ENCODE measurements around the gene ZNF692.

ZNF692 gene

GRCh38 chr1:248817065-248817464 lies 41.8 kb downstream of the ZNF692 start:
- WGBS (ENCODE audit: extremely low coverage, insufficient coverage, low lambda C conversion rate): no CpG with 5 or more reads among the region's 6 CpGs

GRCh38 chr1:248816042-248816851 lies 42.6 kb downstream of the ZNF692 start:
- Histone ChIP-seq H3K56ac (ENCODE audit: low read length) (no peak overlapping the region), H2BK120ac (ENCODE audit: low read depth, low read length) (no peak overlapping the region), H3K27me3 (ENCODE audit: insufficient read depth, low read length, poor library complexity) (no peaks in the 10 kb centered on the region), H4K8ac (ENCODE audit: low read depth, low read length) (no peak overlapping the region), H3K27ac (ENCODE audit: low read depth, low read length) (no peak overlapping the region), H2AK5ac (ENCODE audit: low read length) (no peak overlapping the region), H3K9ac (ENCODE audit: low read length) (no peak overlapping the region), H3K4me1 (ENCODE audit: control insufficient read depth, low read depth, low read length) (no peaks in the 10 kb centered on the region), H3K23ac (ENCODE audit: low read length) (no peak overlapping the region), H3K79me1 (ENCODE audit: low read length) (peaks cover 12% of the 10 kb centered on the region), H3K4me2 (ENCODE audit: low read length) (no peak overlapping the region), H3K4ac (ENCODE audit: low read depth, low read length) (no peak overlapping the region), H3K36me3 (ENCODE audit: control insufficient read depth, insufficient read depth, low read length) (peaks cover 11% of the 10 kb centered on the region), H2BK15ac (replicated peaks; ENCODE audit: low read depth) (no peak overlapping the region), H2BK5ac (ENCODE audit: low read length) (no peak overlapping the region), H3K4me3 (ENCODE audit: low read length) (no peak overlapping the region), H3K18ac (ENCODE audit: low read length) (no peak overlapping the region), H4K5ac (ENCODE audit: low read length) (no peak overlapping the region), H3K79me2 (ENCODE audit: control insufficient read depth, insufficient read depth, low read length) (peaks cover 6% of the 10 kb centered on the region)
- DNase-seq: no peak
- WGBS (ENCODE audit: extremely low coverage, insufficient coverage, low lambda C conversion rate): no CpG with 5 or more reads among the region's 13 CpGs

More at GRCh38 chr1:248817065-248817464, 41.8 kb downstream of the ZNF692 start:
- Histone ChIP-seq H2BK120ac (ENCODE audit: low read depth, low read length) (no peak overlapping the region), H3K79me1 (ENCODE audit: low read length) (peaks cover 18% of the 10 kb centered on the region), H2BK15ac (replicated peaks; ENCODE audit: low read depth) (no peak overlapping the region), H3K18ac (ENCODE audit: low read length) (no peak overlapping the region), H2BK5ac (ENCODE audit: low read length) (no peak overlapping the region), H3K9ac (ENCODE audit: low read length) (no peak overlapping the region), H3K79me2 (ENCODE audit: control insufficient read depth, insufficient read depth, low read length) (peaks cover 11% of the 10 kb centered on the region), H4K8ac (ENCODE audit: low read depth, low read length) (no peak overlapping the region), H3K4me2 (ENCODE audit: low read length) (no peak overlapping the region), H3K27me3 (ENCODE audit: insufficient read depth, low read length, poor library complexity) (no peaks in the 10 kb centered on the region), H3K4ac (ENCODE audit: low read depth, low read length) (no peak overlapping the region), H3K23ac (ENCODE audit: low read length) (no peak overlapping the region), H3K56ac (ENCODE audit: low read length) (no peak overlapping the region), H3K27ac (ENCODE audit: low read depth, low read length) (no peak overlapping the region), H4K5ac (ENCODE audit: low read length) (no peak overlapping the region), H3K36me3 (ENCODE audit: control insufficient read depth, insufficient read depth, low read length) (peaks cover 11% of the 10 kb centered on the region), H3K4me1 (ENCODE audit: control insufficient read depth, low read depth, low read length) (no peaks in the 10 kb centered on the region), H3K4me3 (ENCODE audit: low read length) (no peak overlapping the region), H2AK5ac (ENCODE audit: low read length) (no peak overlapping the region)
- no peak for DNase-seq

GRCh38 chr1:248815407-248816034 lies 43.4 kb downstream of the ZNF692 start:
- H4K5ac ChIP-seq (ENCODE audit: low read length): no peak overlapping the region
- H3K79me2 ChIP-seq (ENCODE audit: control insufficient read depth, insufficient read depth, low read length): peaks cover 6% of the 10 kb centered on the region
- H3K18ac ChIP-seq (ENCODE audit: low read length): no peak overlapping the region
- no CpG with 5 or more reads among the region's 10 CpGs for WGBS (ENCODE audit: extremely low coverage, insufficient coverage, low lambda C conversion rate)
- H3K23ac ChIP-seq (ENCODE audit: low read length): no peak overlapping the region
- no peak overlapping the region for H3K56ac ChIP-seq (ENCODE audit: low read length)
- H3K36me3 ChIP-seq (ENCODE audit: control insufficient read depth, insufficient read depth, low read length): peaks cover 14% of the 10 kb centered on the region
- no peaks in the 10 kb centered on the region for H3K4me1 ChIP-seq (ENCODE audit: control insufficient read depth, low read depth, low read length)
- H3K4me2 ChIP-seq (ENCODE audit: low read length): no peak overlapping the region
- H2AK5ac ChIP-seq (ENCODE audit: low read length): no peak overlapping the region
- no peak overlapping the region for H3K4me3 ChIP-seq (ENCODE audit: low read length)
- H3K79me1 ChIP-seq (ENCODE audit: low read length): peaks cover 12% of the 10 kb centered on the region
- no peak for DNase-seq
- no peak overlapping the region for H3K27ac ChIP-seq (ENCODE audit: low read depth, low read length)
- H3K4ac ChIP-seq (ENCODE audit: low read depth, low read length): no peak overlapping the region
- H4K8ac ChIP-seq (ENCODE audit: low read depth, low read length): no peak overlapping the region
- H2BK5ac ChIP-seq (ENCODE audit: low read length): no peak overlapping the region
- no peak overlapping the region for H2BK120ac ChIP-seq (ENCODE audit: low read depth, low read length)
- H3K27me3 ChIP-seq (ENCODE audit: insufficient read depth, low read length, poor library complexity): no peaks in the 10 kb centered on the region
- H3K9ac ChIP-seq (ENCODE audit: low read length): no peak overlapping the region
- no peak overlapping the region for H2BK15ac ChIP-seq (replicated peaks; ENCODE audit: low read depth)

- DNase-seq: no peak
- peaks cover 11% of the 10 kb centered on the region for H3K36me3 ChIP-seq (ENCODE audit: control insufficient read depth, insufficient read depth, low read length)
- no peak overlapping the region for H4K8ac ChIP-seq (ENCODE audit: low read depth, low read length)
- H2BK5ac ChIP-seq (ENCODE audit: low read length): no peak overlapping the region
- no peak overlapping the region for H3K18ac ChIP-seq (ENCODE audit: low read length)
- peaks cover 4% of the 10 kb centered on the region for H3K79me2 ChIP-seq (ENCODE audit: control insufficient read depth, insufficient read depth, low read length)
- no peak overlapping the region for H3K9ac ChIP-seq (ENCODE audit: low read length)
- H2BK15ac ChIP-seq (replicated peaks; ENCODE audit: low read depth): no peak overlapping the region
- no peak overlapping the region for H3K27ac ChIP-seq (ENCODE audit: low read depth, low read length)
- no peak overlapping the region for H2AK5ac ChIP-seq (ENCODE audit: low read length)
- no peaks in the 10 kb centered on the region for H3K4me1 ChIP-seq (ENCODE audit: control insufficient read depth, low read depth, low read length)
- H2BK120ac ChIP-seq (ENCODE audit: low read depth, low read length): no peak overlapping the region
- no peaks in the 10 kb centered on the region for H3K27me3 ChIP-seq (ENCODE audit: insufficient read depth, low read length, poor library complexity)
- no peak overlapping the region for H3K4me2 ChIP-seq (ENCODE audit: low read length)
- H3K79me1 ChIP-seq (ENCODE audit: low read length): peaks cover 7% of the 10 kb centered on the region
- no peak overlapping the region for H3K23ac ChIP-seq (ENCODE audit: low read length)
- H3K4ac ChIP-seq (ENCODE audit: low read depth, low read length): no peak overlapping the region
- H4K5ac ChIP-seq (ENCODE audit: low read length): no peak overlapping the region
- WGBS (ENCODE audit: extremely low coverage, insufficient coverage, low lambda C conversion rate): no CpG with 5 or more reads among the region's 16 CpGs
- no peak overlapping the region for H3K56ac ChIP-seq (ENCODE audit: low read length)
- H3K4me3 ChIP-seq (ENCODE audit: low read length): no peak overlapping the region
These were observed 44.5 kb downstream of the ZNF692 start for GRCh38 chr1:248814351-248814750.

GRCh38 chr1:248813546-248813945 lies 45.3 kb downstream of the ZNF692 start:
- DNase-seq: no peak
- Histone ChIP-seq H3K18ac (ENCODE audit: low read length) (no peak overlapping the region), H2AK5ac (ENCODE audit: low read length) (no peak overlapping the region), H3K27me3 (ENCODE audit: insufficient read depth, low read length, poor library complexity) (no peaks in the 10 kb centered on the region), H4K8ac (ENCODE audit: low read depth, low read length) (no peak overlapping the region), H2BK5ac (ENCODE audit: low read length) (no peak overlapping the region), H3K56ac (ENCODE audit: low read length) (no peak overlapping the region), H3K23ac (ENCODE audit: low read length) (no peak overlapping the region), H2BK15ac (replicated peaks; ENCODE audit: low read depth) (no peak overlapping the region), H3K36me3 (ENCODE audit: control insufficient read depth, insufficient read depth, low read length) (peaks cover 11% of the 10 kb centered on the region), H2BK120ac (ENCODE audit: low read depth, low read length) (no peak overlapping the region), H3K79me1 (ENCODE audit: low read length) (peaks cover 3% of the 10 kb centered on the region), H3K4me2 (ENCODE audit: low read length) (no peak overlapping the region), H3K4me1 (ENCODE audit: control insufficient read depth, low read depth, low read length) (no peaks in the 10 kb centered on the region), H3K27ac (ENCODE audit: low read depth, low read length) (no peak overlapping the region), H3K4ac (ENCODE audit: low read depth, low read length) (no peak overlapping the region), H3K79me2 (ENCODE audit: control insufficient read depth, insufficient read depth, low read length) (no peaks in the 10 kb centered on the region), H3K9ac (ENCODE audit: low read length) (no peak overlapping the region), H4K5ac (ENCODE audit: low read length) (no peak overlapping the region), H3K4me3 (ENCODE audit: low read length) (no peak overlapping the region)
- WGBS (ENCODE audit: extremely low coverage, insufficient coverage, low lambda C conversion rate): no CpG with 5 or more reads among the region's 8 CpGs
